NCI-H1105 (cell line): ENCODE measurements around the gene TRMT44.
"Not testable (repeated sequence)": the region's sequence is repeated elsewhere in the genome, so short reads cannot be mapped to it uniquely, and the experiment has no call there.

Source experiments
- DNase-seq: peaks from one replicate; lab custom pipeline; 2025; lab: John Stamatoyannopoulos, UW

TRMT44 gene

GRCh38 chr4:8407316-8407715 lies 33.3 kb upstream of the TRMT44 start:
- no peak for DNase-seq

DNA sequence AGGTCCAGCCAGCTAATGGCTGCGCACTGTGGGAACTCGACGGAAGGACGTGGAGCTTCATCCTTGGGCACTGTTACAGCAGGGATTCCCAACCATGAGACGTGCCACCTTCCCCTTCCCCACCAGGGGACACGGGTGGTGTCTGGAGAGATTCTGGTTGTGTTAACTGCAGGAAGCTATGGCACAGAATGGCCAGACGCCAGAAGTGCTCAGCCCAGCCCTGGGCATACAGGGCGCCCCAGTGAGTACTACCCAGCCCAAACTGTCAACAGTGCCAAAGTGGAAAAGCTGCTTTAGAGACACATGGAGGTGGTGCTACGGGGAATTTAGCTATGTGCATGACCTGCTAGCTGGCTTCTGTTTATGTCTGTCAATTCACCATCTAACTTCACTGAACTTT lies 32.8 kb upstream of the TRMT44 start:
- DNase-seq: no peak

GRCh38 chr4:8409264-8410065 lies 31.1 kb upstream of the TRMT44 start:
- DNase-seq: no peak

DNA sequence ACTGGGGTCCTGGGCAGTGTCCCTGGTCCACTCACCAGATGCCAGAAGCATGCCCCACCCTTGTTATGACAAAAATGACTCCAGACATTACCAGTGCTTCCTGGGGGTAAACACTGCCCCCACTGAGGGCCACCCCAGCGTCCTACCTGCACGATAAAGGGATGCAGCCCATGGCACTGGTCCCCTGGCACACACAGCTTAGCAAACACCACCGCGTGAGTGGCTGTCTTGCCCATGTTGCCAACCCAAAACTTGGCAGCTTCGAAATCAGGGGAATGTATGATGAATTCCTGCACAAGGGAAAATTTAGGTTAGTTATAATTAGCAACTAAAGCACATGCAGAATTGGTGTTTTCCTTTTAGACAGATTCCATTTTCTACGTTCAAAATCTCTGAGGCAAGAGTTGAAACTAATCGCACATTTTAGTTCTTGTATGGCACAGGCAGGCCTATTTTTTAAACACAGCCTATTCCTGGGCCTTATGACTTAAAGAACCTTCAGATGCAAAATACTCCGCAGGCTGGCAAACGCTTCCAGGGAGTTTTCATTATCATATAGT lies 30.4 kb upstream of the TRMT44 start:
- no peak for DNase-seq

GRCh38 chr4:8410641-8411271 lies 29.8 kb upstream of the TRMT44 start:
- DNase-seq: peak; percentile 21

DNA sequence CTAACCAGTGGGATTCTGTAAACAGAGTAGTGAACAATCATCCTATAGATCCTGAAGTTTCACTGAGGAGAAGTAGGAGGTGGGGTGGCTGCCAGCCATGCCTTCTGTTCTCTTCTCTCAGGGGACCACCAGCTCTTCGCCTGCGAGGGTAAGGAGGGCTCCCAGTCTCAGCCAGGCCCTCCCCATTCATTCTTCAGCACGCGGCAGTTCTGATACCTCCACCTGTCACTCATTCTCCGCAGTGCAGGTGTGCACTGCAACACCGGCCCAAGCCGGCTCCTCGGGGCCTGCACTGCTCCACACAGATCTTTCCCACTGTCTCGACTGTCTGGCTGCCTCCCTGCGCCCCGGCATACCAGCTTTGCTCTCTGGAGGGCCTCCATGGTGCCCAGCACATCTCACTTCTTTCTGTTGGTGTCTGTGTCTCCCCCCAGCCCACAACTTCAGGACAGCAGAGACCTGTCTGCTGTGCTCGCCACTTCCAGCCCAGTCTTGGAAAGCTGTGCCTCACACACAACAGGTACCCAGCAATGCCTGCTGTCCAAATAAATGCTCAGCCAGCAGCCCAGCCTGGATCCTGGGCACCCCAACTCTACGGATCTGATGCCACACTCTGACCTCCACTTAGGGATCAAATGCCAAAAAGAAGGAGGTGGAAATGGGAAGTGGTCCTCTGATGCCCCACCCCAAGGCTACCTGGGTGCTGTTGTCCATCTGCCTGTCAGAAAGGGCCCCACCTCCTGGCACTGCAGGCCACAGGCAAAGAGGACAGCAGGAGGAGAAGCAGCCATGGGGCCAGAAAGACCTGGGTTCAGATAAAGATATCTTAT lies 29.0 kb upstream of the TRMT44 start:
- no peak for DNase-seq

DNA sequence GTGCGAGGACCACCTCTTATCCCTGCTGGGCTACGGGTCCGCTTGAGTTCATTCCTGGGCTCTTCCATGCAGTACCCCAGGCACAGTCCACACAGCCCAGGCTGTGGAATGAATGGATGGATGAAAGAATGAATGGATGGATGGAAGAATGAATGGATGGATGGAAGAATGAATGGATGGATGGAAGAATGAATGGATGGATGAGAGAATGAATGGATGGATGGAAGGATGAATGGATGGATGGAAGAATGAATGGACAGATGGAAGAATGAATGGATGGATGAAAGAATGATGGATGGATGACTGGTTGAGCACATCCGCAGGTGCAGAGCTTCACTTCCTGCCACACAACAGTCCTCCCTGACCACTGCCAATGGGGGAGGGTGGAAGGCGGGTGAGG lies 28.3 kb upstream of the TRMT44 start:
- no peak for DNase-seq

DNA sequence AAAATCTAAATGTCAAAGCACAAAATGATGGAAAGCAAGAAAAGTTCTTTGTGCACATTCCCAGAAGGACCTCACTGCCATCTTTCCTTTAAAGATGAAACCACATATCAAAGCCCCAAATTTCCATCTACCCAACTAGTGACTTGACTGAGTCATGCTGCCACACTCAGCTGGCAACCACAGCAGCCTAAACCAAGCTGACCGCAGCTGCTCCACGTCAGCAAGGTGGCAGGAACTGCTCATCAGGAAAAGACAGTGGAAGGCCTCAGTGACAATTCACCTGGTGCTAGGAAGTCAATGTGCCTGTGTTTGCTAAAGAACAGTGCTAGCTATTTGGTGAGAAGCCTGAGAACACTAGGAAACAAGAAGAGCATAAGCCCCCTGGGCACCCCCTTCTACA lies 26.2 kb upstream of the TRMT44 start:
- no peak for DNase-seq

GRCh38 chr4:8417071-8417614 lies 23.4 kb upstream of the TRMT44 start:
- DNase-seq: no peak

- no peak for DNase-seq
Observed at GRCh38 chr4:8419222-8420041, 21.1 kb upstream of the TRMT44 start.

DNA sequence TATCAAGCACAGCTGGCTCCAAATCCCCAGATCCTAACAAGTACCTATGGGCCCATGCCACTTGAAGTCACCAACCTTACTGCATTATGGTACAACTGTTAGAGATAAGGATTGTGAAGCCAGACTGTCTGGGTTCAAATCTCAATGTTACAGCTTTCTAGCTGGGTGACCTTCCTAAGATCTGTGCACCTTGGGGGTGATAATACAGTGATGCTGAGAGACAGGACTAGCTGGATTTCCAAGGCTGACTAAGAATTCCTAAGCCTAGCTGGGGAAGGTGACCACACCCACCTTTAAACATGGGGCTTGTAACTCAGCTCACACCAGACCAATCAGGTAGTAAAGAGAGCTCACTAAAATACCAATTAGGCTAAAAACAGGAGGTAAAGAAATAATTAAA lies 20.4 kb upstream of the TRMT44 start:
- DNase-seq: not testable (repeated sequence)

DNA sequence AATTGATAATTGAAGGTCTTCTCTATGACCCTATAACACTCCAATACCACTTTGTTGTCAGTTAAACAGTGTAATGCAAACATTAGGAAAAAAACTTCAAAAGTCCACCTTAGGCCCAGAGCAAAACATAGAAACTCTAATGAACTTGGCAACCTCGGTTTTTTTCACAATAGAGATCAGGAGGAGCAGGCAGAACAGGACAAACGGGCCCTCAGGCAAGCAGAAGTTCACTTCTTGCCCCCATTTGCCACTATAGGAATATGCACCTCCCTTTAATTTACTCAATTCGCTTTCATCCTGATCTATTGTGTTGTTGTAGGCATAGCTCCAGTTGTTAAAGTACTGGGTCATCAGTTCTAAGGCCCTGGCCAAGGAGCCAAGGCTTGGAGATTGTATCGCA lies 18.2 kb upstream of the TRMT44 start:
- no peak for DNase-seq

DNA sequence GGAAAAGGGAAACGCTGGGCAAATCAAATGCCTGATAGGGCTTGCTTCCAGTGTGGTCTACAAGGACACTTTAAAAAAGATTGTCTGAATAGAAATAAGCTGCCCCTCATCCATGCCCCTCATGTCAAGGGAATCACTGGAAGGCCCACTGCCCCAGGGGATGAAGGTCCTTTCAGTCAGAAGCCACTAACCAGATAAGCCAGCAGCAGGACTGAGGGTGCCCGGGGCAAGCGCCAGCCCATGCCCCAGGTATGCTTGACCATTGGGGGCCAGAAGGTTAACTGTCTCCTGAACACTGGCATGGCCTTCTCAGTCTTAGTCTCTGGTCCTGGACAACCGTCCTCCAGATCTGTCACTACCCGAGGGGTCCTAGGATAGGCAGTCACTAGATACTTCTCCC lies 17.8 kb upstream of the TRMT44 start:
- no peak for DNase-seq

DNA sequence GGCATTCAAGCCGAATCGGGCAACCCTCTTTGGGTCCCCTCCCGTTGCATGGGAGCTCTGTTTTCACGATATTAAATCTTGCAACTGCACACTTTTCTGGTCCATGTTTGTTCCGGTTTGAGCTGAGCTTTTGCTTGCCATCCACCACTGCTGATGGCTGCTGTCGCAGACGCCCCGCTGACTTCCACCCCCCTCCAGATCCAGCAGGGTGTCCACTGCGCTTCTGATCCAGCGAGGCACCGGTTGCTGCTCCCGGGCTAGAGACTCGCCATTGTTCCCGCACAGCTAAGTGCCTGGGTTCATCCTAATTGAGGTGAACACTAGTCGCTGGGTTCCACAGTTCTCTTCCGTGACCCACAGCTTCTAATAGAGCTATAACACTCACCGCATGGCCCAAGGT lies 13.3 kb upstream of the TRMT44 start:
- DNase-seq: no peak

DNA sequence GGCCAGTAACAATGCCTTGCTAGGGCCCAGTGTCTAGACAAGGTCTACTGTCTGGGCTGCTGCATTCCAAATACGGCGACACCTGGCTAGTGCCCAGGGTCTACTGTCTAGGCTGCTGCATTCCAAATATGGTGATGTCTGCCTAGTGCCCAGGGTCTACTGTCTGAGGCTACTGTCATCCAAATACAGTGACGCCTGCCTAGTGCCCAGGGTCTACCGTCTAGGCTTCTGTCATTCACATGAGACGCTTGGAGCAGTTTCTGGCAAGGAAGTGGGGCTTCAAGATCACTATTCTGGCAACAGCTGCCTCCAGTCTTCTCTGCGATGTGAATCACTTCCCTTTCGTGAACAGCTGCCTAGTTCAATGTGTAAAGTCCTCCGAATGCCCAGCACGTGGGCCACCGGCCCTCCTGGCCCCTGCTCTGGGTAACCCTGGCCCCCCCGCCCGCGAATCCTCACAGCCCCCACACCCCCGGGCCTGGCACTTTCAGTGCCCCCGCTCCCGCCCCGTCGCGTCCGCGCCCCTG lies 12.8 kb upstream of the TRMT44 start:
- DNase-seq: no peak

GRCh38 chr4:8428288-8429097 lies 12.1 kb upstream of the TRMT44 start:
- DNase-seq: peak; percentile 67

GRCh38 chr4:8431553-8431952 lies 9.0 kb upstream of the TRMT44 start:
- no peak for DNase-seq

DNA sequence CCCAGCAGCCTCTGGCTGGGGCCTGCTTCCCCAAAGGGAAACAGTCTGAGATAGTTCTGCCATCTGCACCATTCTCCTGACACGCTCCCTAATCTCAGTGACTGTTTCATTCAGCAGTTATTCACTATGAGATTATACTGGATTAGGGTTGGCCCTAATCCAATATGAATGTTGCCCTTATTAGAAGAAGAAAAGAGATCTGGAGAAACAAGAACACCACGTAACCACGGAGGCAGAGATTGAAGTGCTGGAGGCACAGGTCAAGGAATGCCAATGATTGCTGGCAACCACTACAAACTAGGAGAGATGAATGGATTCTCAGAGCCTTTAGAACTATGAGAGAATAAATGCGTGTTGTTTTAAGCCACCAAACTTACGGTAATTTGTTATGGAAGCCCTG lies 7.4 kb upstream of the TRMT44 start:
- no peak for DNase-seq

DNA sequence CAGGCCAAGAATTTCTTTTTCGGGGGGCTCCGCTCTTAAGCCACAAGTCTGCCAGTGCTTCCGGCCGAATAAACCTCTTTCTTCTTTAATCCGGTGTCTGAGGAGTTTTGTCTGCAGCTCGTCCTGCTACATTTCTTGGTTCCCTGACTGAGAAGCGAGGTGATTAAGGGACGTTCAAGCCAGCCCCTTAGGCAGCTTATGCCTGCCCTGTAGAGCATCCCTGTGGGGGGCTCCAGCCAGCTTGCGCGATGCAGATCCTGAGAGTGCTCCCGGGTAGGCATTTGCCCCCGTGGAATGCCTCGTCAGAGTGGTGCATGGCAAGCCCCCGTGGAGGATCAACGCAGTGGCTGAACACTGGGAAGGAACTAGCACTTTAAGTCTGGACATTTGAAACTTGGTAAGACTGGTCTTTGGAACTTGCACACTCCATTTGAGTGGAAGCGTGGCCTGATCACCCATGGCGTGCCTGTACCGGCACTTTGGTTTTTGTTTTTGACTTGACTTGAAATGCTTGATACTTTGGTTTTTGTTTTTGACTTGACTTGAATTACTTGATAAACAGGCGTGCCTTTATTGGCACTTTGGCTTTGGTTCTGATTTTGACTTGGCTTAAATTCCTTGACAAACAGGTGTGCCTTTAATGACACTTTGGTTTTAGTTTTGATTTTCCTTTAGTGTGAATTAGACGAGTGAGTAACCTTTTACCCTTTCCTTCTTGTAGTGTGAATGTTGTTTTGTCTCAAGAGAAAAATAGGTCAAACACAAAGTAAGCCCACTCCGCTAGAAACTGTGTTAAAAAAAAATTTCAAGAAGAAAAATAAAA lies 6.1 kb upstream of the TRMT44 start:
- DNase-seq: no peak
